GM12892 (cell line): ENCODE data around the gene C2orf81.

Source experiments
- POLR2A ChIP-seq: IDR thresholded peaks from 2 replicates; pipeline ENCODE4 v1.6.1; 2011; ENCODE audit warnings: low read depth, low read length, control low read depth
- POLR2AphosphoS5 ChIP-seq: IDR thresholded peaks from 2 replicates; pipeline ENCODE4 v1.6.1; 2011; ENCODE audit warnings: low read depth, low read length, control low read depth
- TAF1 ChIP-seq: IDR thresholded peaks from 2 replicates; pipeline ENCODE4 v1.6.1; 2011; ENCODE audit warnings: low read depth, mild to moderate bottlenecking, control low read depth, low read length, borderline replicate concordance

GRCh38 chr2:74441170-74441689 lies 19.8 kb upstream of the C2orf81 start:
- TF ChIP-seq POLR2AphosphoS5 (no peak), POLR2A (no peak), TAF1 (no peak)
